NB4 (cell line): ENCODE data around the gene MYO7B.

Experiments
- DNase-seq: peaks from one replicate; pipeline ENCODE4 v3.0.0; 2010; ENCODE audit warnings: low read depth
- H3K4me3 ChIP-seq: one replicate; pipeline ENCODE4 v1.5.1; 2011; ENCODE audit warnings: mild to moderate bottlenecking, low read depth, low read length, moderate library complexity
- MYC ChIP-seq: IDR thresholded peaks from 2 replicates; pipeline ENCODE4 v1.6.1; 2011; ENCODE audit warnings: low read depth, low read length
- POLR2A ChIP-seq: IDR thresholded peaks from 2 replicates; pipeline ENCODE4 v1.6.1; 2011; ENCODE audit warnings: mild to moderate bottlenecking; ENCODE audit not compliant: insufficient read length; ENCODE audit errors: extremely low read depth
- TF ChIP-seq, protein P1 (sequence below): IDR thresholded peaks from one replicate; pipeline ENCODE4 v1.5.1; 2012; ENCODE audit warnings: low read depth, low read length
- TF ChIP-seq, protein P2 (sequence below): IDR thresholded peaks from 2 replicates; pipeline ENCODE4 v1.6.1; 2011; ENCODE audit warnings: low read depth, low read length

MYO7B gene

DNA sequence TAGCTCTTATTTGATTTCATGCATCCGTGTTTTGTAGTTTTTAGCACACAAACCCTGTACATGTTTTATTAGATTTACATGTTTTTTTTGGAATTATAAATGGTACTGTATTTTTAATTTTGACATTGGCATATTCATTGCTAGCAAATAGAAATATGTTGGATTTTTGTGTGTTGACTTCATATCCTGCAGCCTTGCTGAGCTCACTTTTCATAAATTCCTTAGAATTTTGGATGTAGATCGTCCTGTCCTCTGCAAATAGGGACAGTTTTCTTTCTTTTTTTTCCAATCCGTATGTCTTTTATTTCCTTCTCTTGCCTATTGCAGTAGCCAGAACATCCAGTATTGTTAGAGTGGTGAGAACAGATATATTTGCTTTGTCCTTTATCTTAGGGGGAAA is 63.7 kb downstream of the MYO7B start:
- TF ChIP-seq MYC (no peak), POLR2A (no peak)
- TF ChIP-seq, protein P1, sequence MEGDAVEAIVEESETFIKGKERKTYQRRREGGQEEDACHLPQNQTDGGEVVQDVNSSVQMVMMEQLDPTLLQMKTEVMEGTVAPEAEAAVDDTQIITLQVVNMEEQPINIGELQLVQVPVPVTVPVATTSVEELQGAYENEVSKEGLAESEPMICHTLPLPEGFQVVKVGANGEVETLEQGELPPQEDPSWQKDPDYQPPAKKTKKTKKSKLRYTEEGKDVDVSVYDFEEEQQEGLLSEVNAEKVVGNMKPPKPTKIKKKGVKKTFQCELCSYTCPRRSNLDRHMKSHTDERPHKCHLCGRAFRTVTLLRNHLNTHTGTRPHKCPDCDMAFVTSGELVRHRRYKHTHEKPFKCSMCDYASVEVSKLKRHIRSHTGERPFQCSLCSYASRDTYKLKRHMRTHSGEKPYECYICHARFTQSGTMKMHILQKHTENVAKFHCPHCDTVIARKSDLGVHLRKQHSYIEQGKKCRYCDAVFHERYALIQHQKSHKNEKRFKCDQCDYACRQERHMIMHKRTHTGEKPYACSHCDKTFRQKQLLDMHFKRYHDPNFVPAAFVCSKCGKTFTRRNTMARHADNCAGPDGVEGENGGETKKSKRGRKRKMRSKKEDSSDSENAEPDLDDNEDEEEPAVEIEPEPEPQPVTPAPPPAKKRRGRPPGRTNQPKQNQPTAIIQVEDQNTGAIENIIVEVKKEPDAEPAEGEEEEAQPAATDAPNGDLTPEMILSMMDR: no peak
- TF ChIP-seq, protein P2, sequence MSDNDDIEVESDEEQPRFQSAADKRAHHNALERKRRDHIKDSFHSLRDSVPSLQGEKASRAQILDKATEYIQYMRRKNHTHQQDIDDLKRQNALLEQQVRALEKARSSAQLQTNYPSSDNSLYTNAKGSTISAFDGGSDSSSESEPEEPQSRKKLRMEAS: no peak
- H3K4me3 ChIP-seq: no peak overlapping the region

DNA sequence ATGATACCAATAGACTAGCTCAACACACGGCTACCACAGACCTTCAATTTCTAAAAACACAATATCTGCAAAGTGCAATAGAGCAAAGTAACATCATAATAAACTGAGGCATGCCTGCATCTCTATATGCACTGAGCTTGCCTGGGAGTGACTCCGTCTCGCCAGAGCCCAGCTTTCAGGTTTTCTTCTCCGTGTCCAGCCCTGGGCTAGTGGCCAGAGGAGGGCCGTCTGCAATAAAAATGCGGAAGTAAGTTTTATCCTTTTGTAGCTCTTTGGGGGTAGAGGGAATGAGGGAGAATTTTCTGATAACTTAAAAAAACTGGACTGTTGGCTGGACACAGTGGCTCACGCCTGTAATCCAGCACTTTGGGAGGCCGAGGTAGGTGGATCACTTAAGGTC is 69.5 kb downstream of the MYO7B start:
- TF ChIP-seq MYC: no peak
- TF ChIP-seq, protein P2: no peak
- TF ChIP-seq, protein P1: no peak
- no peak for TF ChIP-seq POLR2A
- no peak for DNase-seq
- H3K4me3 ChIP-seq: no peak overlapping the region

More for the DNA sequence above, 63.7 kb downstream of the MYO7B start:
- no peak for DNase-seq

DNA sequence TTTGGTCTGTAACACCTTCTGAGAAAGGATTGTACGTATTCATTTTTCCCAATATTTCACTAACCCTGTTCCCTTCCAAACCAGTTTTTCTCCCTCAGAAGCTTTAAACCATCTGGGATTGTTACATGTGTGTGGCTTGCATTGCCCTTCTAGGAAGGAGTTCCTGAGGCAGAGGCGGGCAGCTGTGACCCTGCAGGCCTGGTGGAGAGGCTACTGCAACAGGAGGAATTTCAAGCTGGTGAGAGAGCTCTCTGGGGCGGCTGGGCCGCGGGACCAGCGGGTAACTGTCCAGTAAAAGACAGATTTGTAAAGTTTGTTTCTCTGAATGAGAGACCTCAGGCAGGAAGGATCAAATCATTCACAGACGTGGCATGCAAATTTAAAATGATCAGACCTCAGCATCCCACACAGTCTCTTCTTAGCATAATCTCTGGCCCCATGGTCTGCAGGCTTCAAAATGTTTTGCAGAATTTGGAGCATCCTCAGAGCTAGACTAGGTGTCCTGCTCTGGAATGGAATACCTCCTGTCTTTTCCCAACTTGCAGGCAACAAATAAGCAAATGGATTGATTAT is 70.3 kb downstream of the MYO7B start:
- no peak for TF ChIP-seq POLR2A
- TF ChIP-seq, protein P2: no peak
- no peak overlapping the region for H3K4me3 ChIP-seq
- no peak for DNase-seq

DNA sequence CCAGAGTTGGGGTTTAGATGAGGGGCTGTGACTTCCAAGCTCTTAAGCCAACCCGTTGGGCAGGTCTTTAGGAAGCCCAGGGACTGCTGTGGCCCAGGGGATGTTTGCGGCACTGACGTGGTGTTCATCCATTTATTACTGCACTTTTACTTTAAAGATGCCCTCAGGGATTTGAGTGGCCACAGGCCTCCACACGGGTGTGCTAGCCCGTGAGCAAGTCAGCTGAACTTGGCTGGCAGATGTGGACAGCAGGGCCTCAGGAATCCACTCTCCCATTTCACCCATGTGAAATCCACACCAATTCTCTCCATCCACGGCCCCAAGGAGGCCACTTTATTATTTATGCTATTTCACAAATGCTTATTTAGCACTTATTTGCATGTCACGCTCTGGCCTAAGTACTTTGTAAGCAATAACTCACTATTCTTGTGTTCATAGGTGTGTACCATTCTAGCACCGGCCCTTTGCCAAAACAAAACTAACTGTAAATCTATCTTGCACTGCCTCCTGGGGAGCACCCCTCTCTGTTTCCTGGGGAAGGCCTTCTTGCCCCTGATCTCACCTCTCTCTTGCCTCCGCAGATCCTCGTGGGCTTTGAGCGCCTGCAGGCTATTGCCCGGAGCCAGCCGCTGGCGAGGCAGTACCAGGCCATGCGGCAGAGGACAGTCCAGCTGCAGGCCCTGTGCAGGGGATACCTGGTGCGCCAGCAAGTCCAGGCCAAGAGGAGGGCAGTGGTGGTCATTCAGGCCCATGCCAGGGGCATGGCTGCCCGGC is 71.3 kb downstream of the MYO7B start:
- TF ChIP-seq, protein P1: no peak
- TF ChIP-seq MYC (no peak), POLR2A (no peak)
- TF ChIP-seq, protein P2: no peak
- DNase-seq: no peak
- H3K4me3 ChIP-seq: no peak overlapping the region

DNA sequence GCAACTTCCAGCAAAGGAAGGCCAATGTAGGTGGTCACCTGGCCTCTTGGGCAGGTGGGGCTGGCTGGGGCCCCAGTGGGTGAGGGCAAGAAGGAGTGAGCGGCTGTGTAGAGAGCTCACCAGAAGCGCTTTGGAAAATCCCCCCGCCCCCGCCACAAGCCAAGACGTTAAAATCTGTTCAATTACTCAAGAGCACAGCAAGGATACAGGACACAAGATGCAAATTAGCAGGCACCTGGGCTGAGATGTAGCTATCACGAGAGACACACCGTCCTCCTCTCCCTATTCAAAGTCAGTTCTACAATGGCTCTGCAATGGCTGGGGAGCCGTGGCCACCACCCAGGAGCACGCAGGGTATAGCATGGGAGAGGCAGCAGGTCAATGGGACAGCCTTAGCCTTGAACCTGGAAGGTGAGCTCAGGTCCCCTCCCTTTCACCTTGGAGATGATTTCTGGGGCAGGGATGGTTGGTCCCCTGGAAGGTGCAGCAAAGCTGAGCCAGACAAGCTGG is 72.0 kb downstream of the MYO7B start:
- DNase-seq: no peak
- H3K4me3 ChIP-seq: no peak overlapping the region
- TF ChIP-seq POLR2A (no peak), MYC (no peak)
- TF ChIP-seq, protein P2: no peak
- TF ChIP-seq, protein P1: no peak
